Nephron (organoid): Measurements from ENCODE around the gene CEMIP2.
"Not testable (repeated sequence)": the region's sequence is repeated elsewhere in the genome, so short reads cannot be mapped to it uniquely, and the experiment has no call there.

Experiments
- H3K27ac Mint-ChIP-seq, 3 experiments: 2 replicates each; pipeline ENCODE4 v1.8.0; 2020; ENCODE audit warnings: mixed read lengths in 3 of 3, mild to moderate bottlenecking in 2 of 3, moderate library complexity in 1 of 3
- H3K27me3 Mint-ChIP-seq: 2 replicates; pipeline ENCODE4 v1.8.0; 2021; ENCODE audit warnings: low read depth, mild to moderate bottlenecking, moderate library complexity, mixed read lengths
- H3K36me3 Mint-ChIP-seq: 2 replicates; pipeline ENCODE4 v1.8.0; 2020; ENCODE audit warnings: low read depth, mixed read lengths
- H3K4me1 Mint-ChIP-seq: 2 replicates; pipeline ENCODE4 v1.8.0; 2020; ENCODE audit warnings: mixed read lengths
- H3K4me3 Mint-ChIP-seq, 3 experiments: 2 replicates each; pipeline ENCODE4 v1.8.0; 2020; ENCODE audit warnings: mild to moderate bottlenecking in 3 of 3, mixed read lengths in 3 of 3, moderate library complexity in 2 of 3
- H3K9me3 Mint-ChIP-seq: 2 replicates; pipeline ENCODE4 v1.8.0; 2020; ENCODE audit warnings: mixed read lengths
- CTCF ChIP-seq, 3 experiments: fragments of 200-600 bp; sonication (generic); IDR thresholded peaks; one replicate each; pipeline ENCODE4 v1.5.0; 2021; ENCODE audit warnings: antibody characterized with exemption in 3 of 3; ENCODE audit not compliant: unreplicated experiment in 3 of 3

Gene CEMIP2

GRCh38 chr9:71808068-71808467 is 39.8 kb upstream of the CEMIP2 start:
- Mint-ChIP-seq H3K36me3 (no peaks in the 10 kb centered on the region), H3K27me3 (no peaks in the 10 kb centered on the region), H3K4me1 (peaks cover 6% of the 10 kb centered on the region), H3K4me3 (no peak overlapping the region), H3K27ac (no peak overlapping the region), H3K9me3 (no peaks in the 10 kb centered on the region)
- TF ChIP-seq CTCF (IDR thresholded peaks at IDR 0.05; ENCODE audit: unreplicated experiment in 3 of 3), result no peak

- Mint-ChIP-seq H3K27me3 (no peaks in the 10 kb centered on the region), H3K27ac (no peak overlapping the region), H3K9me3 (no peaks in the 10 kb centered on the region), H3K36me3 (no peaks in the 10 kb centered on the region), H3K4me1 (no peaks in the 10 kb centered on the region), H3K4me3 (no peak overlapping the region)
- peak; percentile 50 to 70 (median 60) for TF ChIP-seq CTCF (IDR thresholded peaks at IDR 0.05; ENCODE audit: unreplicated experiment in 3 of 3)
Measured at GRCh38 chr9:71806901-71807307, 38.6 kb upstream of the CEMIP2 start.

- not testable (repeated sequence) for H3K27me3 Mint-ChIP-seq, H3K4me3 Mint-ChIP-seq, H3K36me3 Mint-ChIP-seq, H3K9me3 Mint-ChIP-seq, H3K27ac Mint-ChIP-seq, H3K4me1 Mint-ChIP-seq
Measured at GRCh38 chr9:71805096-71805495, 36.8 kb upstream of the CEMIP2 start.

- H3K4me1 Mint-ChIP-seq, result no peaks in the 10 kb centered on the region
- no peaks in the 10 kb centered on the region for H3K27me3 Mint-ChIP-seq
- H3K4me3 Mint-ChIP-seq, result no peak overlapping the region
- no peaks in the 10 kb centered on the region for H3K9me3 Mint-ChIP-seq
- H3K27ac Mint-ChIP-seq, result no peak overlapping the region
- H3K36me3 Mint-ChIP-seq, result no peaks in the 10 kb centered on the region
- no peak for TF ChIP-seq CTCF (IDR thresholded peaks at IDR 0.05; ENCODE audit: unreplicated experiment in 3 of 3)
Measured at GRCh38 chr9:71801826-71802225, 33.5 kb upstream of the CEMIP2 start.

- Mint-ChIP-seq H3K27ac (no peak overlapping the region), H3K27me3 (no peaks in the 10 kb centered on the region), H3K9me3 (no peaks in the 10 kb centered on the region), H3K4me1 (no peaks in the 10 kb centered on the region), H3K36me3 (no peaks in the 10 kb centered on the region), H3K4me3 (no peak overlapping the region)
- no peak for TF ChIP-seq CTCF (IDR thresholded peaks at IDR 0.05; ENCODE audit: unreplicated experiment in 3 of 3)
Measured at GRCh38 chr9:71797266-71797665, 29.0 kb upstream of the CEMIP2 start.

GRCh38 chr9:71796100-71796767 is 27.9 kb upstream of the CEMIP2 start:
- TF ChIP-seq CTCF (IDR thresholded peaks at IDR 0.05; ENCODE audit: unreplicated experiment in 3 of 3), result no peak
- Mint-ChIP-seq H3K36me3 (no peaks in the 10 kb centered on the region), H3K4me3 (no peak overlapping the region), H3K4me1 (peaks cover 7% of the 10 kb centered on the region), H3K27me3 (no peaks in the 10 kb centered on the region), H3K9me3 (no peaks in the 10 kb centered on the region), H3K27ac (no peak overlapping the region)
